HT1080 (cell line): Measurements from ENCODE around the gene LAMC1. TPM values are rescaled to one million over a fixed set of nuclear protein-coding genes. Genes with fewer than 3 reads are reported as not detected.

ENCODE experiments used
- DNase-seq: peaks from one replicate; pipeline ENCODE4 v3.0.0-alpha.2; 2015; ENCODE audit warnings: low read depth
- small RNA-seq: library from RNA; depleted of rRNA; stranded (forward); fragments of <200 nt; gene quantifications from one replicate; pipeline ENCODE3, GENCODE V24; 2014
- total RNA-seq: library from RNA; depleted of rRNA; stranded (reverse); fragments of >200 nt; shearing (Covaris generic); gene quantifications from 2 replicates; pipeline ENCODE4 v1.2.3, GENCODE V29; 2014; rRNA removed

The LAMC1 gene
- total RNA-seq, 1 experiment from 2014 or later, result 139 TPM

DNA sequence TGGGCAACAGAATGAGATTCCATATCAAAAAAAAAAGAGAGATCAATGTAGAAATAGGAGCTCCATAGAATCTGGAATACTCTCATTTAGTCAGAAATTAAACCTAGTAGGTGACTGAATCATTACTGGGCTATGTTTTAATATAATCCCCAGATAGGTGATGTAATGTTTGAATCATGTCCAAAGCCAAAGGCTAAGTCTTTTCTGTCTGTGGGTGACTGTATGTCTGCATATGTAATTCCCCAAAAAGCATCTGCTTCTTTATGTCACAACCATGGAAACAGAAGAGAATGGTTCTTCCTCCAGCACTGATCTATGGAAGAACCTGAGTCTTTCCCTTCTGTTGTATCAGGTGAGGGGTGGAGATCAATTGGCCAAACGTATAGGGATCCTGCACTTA is 168.6 kb downstream of the LAMC1 start:
- DNase-seq, result peak; percentile 77

DNA sequence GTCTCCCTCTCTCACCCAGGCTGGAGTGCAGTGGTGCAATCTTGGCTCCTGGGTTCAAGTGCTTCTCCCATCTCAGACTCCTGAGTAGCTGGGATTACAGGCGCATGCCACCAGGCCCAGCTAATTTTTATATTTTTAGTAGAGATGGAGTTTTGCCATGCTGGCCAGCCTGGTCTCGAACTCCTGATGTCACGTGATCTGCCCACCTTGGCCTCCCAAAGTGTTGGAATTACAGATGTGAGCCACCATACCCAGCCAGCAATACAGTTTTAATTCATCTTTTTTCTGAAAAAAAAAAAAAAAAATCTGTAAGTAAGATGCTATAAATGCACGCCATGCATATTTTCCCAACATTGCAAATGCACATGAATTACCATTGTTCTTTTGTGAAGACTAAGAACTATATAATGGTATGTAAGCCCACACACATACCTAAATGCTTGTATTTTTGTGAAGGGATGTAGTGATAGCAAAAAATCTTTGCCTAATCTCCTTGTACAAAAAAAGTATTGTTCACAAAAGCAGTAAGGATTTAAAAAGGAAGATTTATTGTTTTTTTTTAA is 170.8 kb downstream of the LAMC1 start:
- no peak for DNase-seq

DNA sequence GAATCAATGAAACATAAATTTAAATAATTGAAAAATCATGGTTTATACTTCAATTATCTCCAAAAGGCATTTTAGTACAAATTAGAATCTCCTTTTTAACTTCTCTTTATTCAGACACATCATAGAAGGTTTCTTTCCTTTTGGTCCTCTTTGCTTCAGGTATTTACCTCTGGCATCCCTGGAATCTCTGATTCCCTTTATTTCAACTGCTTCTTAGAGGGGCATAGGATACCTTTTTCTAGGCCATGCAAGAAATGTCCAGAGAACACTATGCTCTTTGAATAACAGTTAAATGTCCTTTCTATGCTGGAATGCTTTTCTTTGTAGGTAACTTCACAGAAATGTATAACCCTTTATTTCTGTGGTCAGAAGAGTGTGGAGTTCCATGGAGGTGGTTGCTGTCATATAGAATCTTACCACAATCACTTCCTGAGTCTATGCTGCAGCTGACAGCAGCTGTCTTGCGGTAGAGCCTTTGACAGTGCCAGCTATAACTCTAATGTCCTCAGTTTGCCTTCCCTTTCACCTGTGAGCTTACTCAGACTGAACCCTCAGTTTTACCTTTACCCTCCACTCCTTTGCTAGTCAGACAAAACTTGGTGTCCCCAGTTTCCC is 171.4 kb downstream of the LAMC1 start:
- DNase-seq, result peak; percentile 74

DNA sequence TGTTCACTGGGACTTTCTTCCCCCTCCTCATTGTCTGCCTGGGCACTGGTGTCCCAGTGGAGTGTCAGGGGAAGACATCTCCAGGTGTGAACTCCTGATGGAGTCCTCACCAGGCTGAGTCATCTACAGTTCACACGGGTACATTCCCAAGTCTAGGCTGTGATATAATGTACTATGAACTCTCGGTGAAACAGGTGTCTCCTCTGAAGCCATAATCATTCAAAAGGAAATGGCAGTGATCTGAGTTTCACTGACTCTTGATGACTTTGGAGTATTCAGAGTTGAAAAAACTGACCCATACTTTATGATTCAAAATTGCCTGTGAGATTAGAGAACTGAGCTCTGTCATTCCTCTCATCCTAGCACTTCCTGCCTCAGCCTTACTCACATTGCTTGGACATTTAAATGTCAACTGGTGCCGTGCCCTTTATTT is 171.9 kb downstream of the LAMC1 start:
- peak; percentile 82 for DNase-seq

Small RNA genes lying within 50 kb of the gene (small RNA-seq; reads per million reads assigned to genes)
- not detected for gene RNU6-41P

Other genes with a start within 250 kb of the LAMC1 start
- 1.4 and 1.7 TPM in 2 replicates for gene NPL, start 233.6 kb upstream of the LAMC1 start, total RNA-seq
- gene DHX9, start 184.1 kb upstream of the LAMC1 start, total RNA-seq, result 198 and 201 TPM in 2 replicates
- gene SHCBP1L, start 70.3 kb upstream of the LAMC1 start, total RNA-seq, result not detected in 2 replicates
- 55.4 and 58.8 TPM in 2 replicates for gene LAMC2, start 162.8 kb downstream of the LAMC1 start, total RNA-seq